NT2/D1 (cell line): ENCODE measurements around the gene EGFLAM.
"Not testable (repeated sequence)": the region's sequence is repeated elsewhere in the genome, so short reads cannot be mapped to it uniquely, and the experiment has no call there.

ENCODE experiments used
- DNase-seq: peaks from one replicate; pipeline ENCODE4 v3.0.0-alpha.2; 2011; ENCODE audit warnings: low read depth, low spot score
- H3K27me3 ChIP-seq: 2 replicates; pipeline ENCODE4 v1.6.0; 2011; ENCODE audit warnings: mild to moderate bottlenecking; ENCODE audit not compliant: insufficient read length, insufficient read depth
- H3K36me3 ChIP-seq: 2 replicates; pipeline ENCODE4 v1.6.1; 2011; ENCODE audit warnings: mild to moderate bottlenecking, low read length, mixed read lengths; ENCODE audit not compliant: insufficient read depth, insufficient read length
- H3K4me1 ChIP-seq: 2 replicates; pipeline ENCODE4 v1.5.1; 2011; ENCODE audit not compliant: insufficient read depth, insufficient read length
- H3K4me3 ChIP-seq: 2 replicates; pipeline ENCODE4 v1.5.1; 2011; ENCODE audit warnings: low read depth; ENCODE audit not compliant: insufficient read length
- H3K9ac ChIP-seq: 2 replicates; pipeline ENCODE4 v1.6.0; 2011; ENCODE audit warnings: low read depth; ENCODE audit not compliant: insufficient read length
- H3K9me3 ChIP-seq: 2 replicates; pipeline ENCODE4 v1.5.1; 2011; ENCODE audit warnings: mild to moderate bottlenecking, low read length; ENCODE audit not compliant: insufficient read depth
- SUZ12 ChIP-seq: IDR thresholded peaks from 2 replicates; pipeline ENCODE4 v1.6.1; 2011; ENCODE audit not compliant: insufficient read length, insufficient read depth; ENCODE audit errors: extremely low read depth
- YY1 ChIP-seq: IDR thresholded peaks from 2 replicates; pipeline ENCODE4 v1.6.1; 2011; ENCODE audit not compliant: insufficient read length, insufficient read depth
- ZNF274 ChIP-seq: IDR thresholded peaks from 2 replicates; pipeline ENCODE4 v1.6.1; 2011; ENCODE audit warnings: mild to moderate bottlenecking, low read depth, low read length

The EGFLAM gene

DNA sequence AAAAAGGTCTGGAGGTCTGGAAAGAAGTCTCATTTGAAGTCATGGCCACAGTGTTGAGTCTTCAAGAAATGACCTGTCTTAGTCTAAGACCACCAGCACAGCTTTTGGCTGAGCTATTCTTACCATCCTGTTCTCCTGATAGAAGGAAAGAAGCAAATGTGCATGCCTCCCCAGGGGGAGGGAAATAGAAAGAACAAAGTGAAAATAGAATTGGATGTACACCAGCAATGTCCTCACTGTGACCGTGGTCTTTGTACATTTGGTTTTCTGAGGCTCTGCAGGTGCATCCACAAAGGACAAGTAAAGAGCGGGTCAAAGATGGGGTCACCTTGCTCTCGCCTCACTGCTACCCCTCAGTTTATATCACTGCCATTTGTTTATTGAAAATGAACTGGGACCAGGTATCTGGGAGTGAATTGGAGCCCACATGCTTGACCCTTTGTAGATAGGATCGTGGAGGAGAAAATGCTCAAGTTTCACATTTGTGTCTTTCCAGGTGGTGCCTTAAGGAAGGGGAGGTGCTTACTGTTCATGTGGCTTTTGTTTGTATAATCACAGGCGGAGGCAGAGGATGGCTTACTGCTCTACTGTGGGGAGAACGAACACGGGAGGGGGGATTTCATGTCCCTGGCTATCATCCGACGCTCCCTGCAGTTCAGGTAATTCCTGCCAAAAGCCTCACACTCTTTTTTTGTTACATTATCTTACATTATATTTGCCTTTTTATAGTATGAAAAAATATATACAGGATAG, 150.3 kb downstream of the EGFLAM start:
- no peak for DNase-seq
- TF ChIP-seq SUZ12 (no peak), ZNF274 (no peak), YY1 (no peak)
- Histone ChIP-seq H3K36me3 (no peaks in the 10 kb centered on the region), H3K4me3 (no peak overlapping the region), H3K9me3 (peaks cover 7% of the 10 kb centered on the region; the same call in 1 of the 2 replicates), H3K27me3 (no peaks in the 10 kb centered on the region), H3K9ac (no peak overlapping the region), H3K4me1 (no peaks in the 10 kb centered on the region)

DNA sequence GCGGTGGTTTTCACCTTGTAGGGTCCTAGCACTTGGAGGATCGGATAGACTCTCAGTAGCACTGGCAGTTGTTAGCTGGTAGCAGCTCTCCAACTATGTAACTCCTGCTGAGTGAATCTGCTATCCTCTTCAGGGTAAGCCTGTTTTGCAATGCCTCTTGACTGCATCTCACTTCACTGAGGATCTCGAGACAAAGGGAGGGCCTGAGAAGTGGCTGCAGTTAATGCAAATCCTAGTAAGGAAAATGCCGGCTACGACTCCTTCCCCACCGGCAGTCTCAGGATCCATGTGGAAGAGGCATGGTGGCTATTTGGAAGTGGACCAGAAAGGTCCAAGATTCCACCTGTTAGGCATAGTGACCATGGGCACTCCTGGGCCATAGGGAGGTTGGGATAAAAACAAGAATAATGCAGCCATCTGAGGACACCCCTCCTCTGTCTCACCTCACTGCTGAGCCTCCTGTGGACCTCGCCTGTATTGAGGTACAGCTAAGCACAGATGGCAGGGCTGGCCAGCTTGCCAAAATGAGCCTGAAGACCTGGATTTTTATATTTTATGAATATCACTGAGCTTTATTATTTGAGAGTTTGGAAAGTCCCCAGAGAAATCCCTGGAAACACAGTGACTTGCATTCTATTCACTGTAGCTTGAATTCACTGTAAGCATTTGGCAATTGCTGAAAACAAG, 152.1 kb downstream of the EGFLAM start:
- Histone ChIP-seq H3K9ac (no peak overlapping the region), H3K9me3 (peaks cover 6% of the 10 kb centered on the region; the same call in 1 of the 2 replicates), H3K36me3 (no peaks in the 10 kb centered on the region), H3K27me3 (no peaks in the 10 kb centered on the region), H3K4me1 (no peaks in the 10 kb centered on the region), H3K4me3 (no peak overlapping the region)
- DNase-seq: no peak
- TF ChIP-seq YY1 (no peak), SUZ12 (no peak), ZNF274 (no peak)

DNA sequence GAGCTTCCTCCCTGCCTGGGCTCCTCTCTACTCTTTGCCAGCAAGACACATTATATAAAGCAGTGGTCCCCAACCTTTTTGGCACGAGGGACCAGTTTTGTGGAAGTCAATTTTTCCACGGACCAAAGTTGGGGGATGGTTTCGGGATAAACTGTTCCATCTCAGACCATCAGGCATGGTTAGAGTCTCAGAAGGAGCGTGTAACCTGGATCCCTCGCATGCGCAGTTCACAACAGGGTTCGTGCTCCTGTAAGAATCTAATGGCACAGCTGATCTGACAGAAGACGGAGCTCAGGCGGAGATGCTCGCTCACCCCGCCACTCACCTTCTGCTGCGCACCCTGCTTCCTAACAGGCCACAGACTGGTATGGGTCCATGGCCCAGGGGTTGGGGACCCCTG, 155.3 kb downstream of the EGFLAM start:
- TF ChIP-seq YY1 (no peak), ZNF274 (no peak), SUZ12 (no peak)
- no peaks in the 10 kb centered on the region for H3K36me3 ChIP-seq
- H3K9me3 ChIP-seq: no peaks in the 10 kb centered on the region
- DNase-seq: no peak
- H3K9ac ChIP-seq: no peak overlapping the region
- H3K27me3 ChIP-seq: no peaks in the 10 kb centered on the region
- no peak overlapping the region for H3K4me3 ChIP-seq
- no peaks in the 10 kb centered on the region for H3K4me1 ChIP-seq

DNA sequence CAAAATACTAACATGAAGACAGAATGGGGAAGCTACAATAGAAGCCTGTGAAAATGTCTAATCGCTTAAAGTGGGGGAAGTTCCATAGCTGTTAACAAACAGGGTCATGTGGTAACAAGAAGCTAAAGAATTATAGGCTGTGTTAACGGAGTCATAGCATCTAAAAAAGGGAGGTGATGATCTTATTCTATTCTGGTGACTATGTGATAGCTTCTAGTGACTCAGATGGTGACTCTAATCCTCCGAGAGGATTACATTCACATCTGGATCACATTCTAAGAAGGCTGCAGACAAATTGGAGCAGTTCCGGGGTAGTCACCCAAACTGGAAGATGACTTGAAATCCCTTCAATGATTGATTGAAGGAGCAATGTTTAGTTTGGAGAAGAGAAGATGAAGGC, 156.0 kb downstream of the EGFLAM start:
- Histone ChIP-seq H3K9ac (no peak overlapping the region), H3K36me3 (no peaks in the 10 kb centered on the region), H3K4me1 (no peaks in the 10 kb centered on the region), H3K9me3 (no peaks in the 10 kb centered on the region), H3K4me3 (no peak overlapping the region), H3K27me3 (no peaks in the 10 kb centered on the region)
- DNase-seq: no peak
- TF ChIP-seq SUZ12: no peak

DNA sequence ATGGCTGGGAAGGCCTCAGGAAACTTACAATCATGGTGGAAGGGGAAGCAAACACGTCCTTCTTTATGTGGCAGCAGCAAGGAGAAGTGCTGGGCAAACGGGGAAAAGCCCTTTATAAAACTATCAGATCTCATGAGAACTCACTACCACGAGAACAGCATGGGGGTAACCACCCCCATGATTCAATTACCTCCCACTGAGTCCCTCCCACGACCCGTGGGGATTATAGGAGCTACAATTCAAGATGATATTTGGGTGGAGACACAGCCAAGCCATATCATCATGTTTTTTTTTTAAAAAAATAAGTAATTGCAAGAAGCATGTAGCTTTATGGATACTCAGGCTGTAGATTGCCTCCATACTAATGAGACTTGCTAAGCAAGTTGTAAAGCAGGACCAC, 157.4 kb downstream of the EGFLAM start:
- H3K4me1 ChIP-seq, H3K9ac ChIP-seq, DNase-seq, H3K36me3 ChIP-seq, H3K27me3 ChIP-seq, H3K4me3 ChIP-seq, H3K9me3 ChIP-seq: not testable (repeated sequence)

DNA sequence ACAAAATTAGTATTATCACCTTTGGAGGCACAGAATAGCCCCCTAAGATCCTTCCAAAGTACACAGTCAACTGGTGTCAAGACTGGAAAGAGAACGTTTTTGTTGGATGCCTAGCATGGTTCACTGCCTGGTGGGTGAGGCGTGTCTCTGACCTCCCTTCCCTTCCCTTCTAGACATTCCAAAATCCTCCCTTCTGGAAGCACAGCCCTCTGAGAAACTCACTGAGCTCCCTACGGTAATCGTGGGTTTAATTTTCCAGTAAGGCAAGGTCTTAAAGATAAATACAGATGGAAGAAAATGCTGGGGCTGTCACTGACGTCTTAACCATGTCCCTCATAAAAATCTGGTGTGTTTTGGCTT, 159.3 kb downstream of the EGFLAM start:
- DNase-seq: no peak
- no peak overlapping the region for H3K4me3 ChIP-seq
- no peaks in the 10 kb centered on the region for H3K4me1 ChIP-seq
- H3K9me3 ChIP-seq: no peaks in the 10 kb centered on the region
- no peak for TF ChIP-seq YY1
- TF ChIP-seq ZNF274: no peak
- no peak for TF ChIP-seq SUZ12
- H3K27me3 ChIP-seq: no peaks in the 10 kb centered on the region
- no peak overlapping the region for H3K9ac ChIP-seq
- no peaks in the 10 kb centered on the region for H3K36me3 ChIP-seq

DNA sequence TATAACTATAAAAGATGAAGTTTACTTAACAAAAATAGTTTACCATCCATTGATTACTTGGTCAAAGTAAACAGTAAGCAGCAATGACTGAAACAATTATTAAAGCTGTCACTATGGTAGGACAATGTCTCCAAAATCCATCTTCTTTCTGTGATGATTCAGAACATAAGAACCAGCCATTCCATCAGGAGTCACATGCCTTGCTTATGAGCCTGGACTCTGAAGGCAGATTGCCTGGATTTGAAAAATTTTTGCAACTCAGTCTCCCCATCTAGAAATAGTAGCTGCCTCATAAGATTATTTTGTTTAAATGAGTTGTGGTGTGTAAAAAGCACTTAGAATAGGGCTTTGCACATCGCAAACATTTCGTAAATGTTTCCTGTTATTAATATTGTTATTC, 161.9 kb downstream of the EGFLAM start:
- Histone ChIP-seq H3K36me3 (no peaks in the 10 kb centered on the region), H3K9ac (no peak overlapping the region), H3K9me3 (no peaks in the 10 kb centered on the region), H3K4me1 (no peaks in the 10 kb centered on the region), H3K27me3 (no peaks in the 10 kb centered on the region), H3K4me3 (no peak overlapping the region)
- no peak for DNase-seq
- TF ChIP-seq YY1: no peak
- TF ChIP-seq SUZ12: no peak
- no peak for TF ChIP-seq ZNF274
